Measurements from ENCODE around the gene SLC17A6.

DNA sequence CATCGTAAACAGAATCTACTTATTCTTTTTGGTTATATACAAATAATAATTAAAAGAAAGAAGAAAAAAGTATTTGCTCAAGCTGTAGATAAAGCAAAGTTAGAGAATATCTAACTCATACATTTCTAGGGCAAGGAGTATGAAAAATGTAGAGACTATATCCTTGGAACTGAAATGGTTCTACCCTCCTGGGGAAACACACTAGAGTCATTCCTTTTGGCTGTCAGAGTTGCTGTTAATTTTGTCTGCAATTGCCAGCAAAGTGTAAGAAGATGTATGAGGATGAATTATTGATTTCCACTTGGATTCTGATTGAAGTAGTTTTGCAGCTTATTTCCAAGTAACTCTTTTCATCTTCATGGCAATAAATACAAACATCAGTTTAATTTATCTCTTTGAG lies 69.1 kb downstream of the SLC17A6 start:
- TF ChIP-seq, protein P1, sequence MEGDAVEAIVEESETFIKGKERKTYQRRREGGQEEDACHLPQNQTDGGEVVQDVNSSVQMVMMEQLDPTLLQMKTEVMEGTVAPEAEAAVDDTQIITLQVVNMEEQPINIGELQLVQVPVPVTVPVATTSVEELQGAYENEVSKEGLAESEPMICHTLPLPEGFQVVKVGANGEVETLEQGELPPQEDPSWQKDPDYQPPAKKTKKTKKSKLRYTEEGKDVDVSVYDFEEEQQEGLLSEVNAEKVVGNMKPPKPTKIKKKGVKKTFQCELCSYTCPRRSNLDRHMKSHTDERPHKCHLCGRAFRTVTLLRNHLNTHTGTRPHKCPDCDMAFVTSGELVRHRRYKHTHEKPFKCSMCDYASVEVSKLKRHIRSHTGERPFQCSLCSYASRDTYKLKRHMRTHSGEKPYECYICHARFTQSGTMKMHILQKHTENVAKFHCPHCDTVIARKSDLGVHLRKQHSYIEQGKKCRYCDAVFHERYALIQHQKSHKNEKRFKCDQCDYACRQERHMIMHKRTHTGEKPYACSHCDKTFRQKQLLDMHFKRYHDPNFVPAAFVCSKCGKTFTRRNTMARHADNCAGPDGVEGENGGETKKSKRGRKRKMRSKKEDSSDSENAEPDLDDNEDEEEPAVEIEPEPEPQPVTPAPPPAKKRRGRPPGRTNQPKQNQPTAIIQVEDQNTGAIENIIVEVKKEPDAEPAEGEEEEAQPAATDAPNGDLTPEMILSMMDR (conservative IDR thresholded peaks at IDR 0.05; ENCODE audit: low read length) = no peak
- TF ChIP-seq EZH2phosphoT487 (IDR thresholded peaks at IDR 0.05; ENCODE audit: borderline replicate concordance, low read depth, low read length) = no peak
